KOPT-K1 (cell line): ENCODE measurements around the gene ZKSCAN5.
A peak's percentile ranks its signal among the peaks of the same experiment; 100 is the strongest.

Source experiments
- H3K27ac ChIP-seq: fragments of 200-600 bp; sonication (generic); 2 replicates; pipeline ENCODE4 v1.5.1; 2016; ENCODE audit warnings: antibody characterized with exemption, mild to moderate bottlenecking, low read depth, low read length; ENCODE audit not compliant: poor library complexity, severe bottlenecking
- H3K36me3 ChIP-seq: fragments of 200-600 bp; sonication (generic); 2 replicates; pipeline ENCODE4 v1.5.1; 2017; ENCODE audit warnings: antibody characterized with exemption, mild to moderate bottlenecking, low read length, moderate library complexity; ENCODE audit not compliant: insufficient read depth
- H3K9me3 ChIP-seq: fragments of 200-600 bp; sonication (generic); 2 replicates; pipeline ENCODE4 v1.5.1; 2017; ENCODE audit warnings: antibody characterized with exemption, low read length, mild to moderate bottlenecking; ENCODE audit not compliant: insufficient read depth, poor library complexity, severe bottlenecking

ZKSCAN5 gene

DNA sequence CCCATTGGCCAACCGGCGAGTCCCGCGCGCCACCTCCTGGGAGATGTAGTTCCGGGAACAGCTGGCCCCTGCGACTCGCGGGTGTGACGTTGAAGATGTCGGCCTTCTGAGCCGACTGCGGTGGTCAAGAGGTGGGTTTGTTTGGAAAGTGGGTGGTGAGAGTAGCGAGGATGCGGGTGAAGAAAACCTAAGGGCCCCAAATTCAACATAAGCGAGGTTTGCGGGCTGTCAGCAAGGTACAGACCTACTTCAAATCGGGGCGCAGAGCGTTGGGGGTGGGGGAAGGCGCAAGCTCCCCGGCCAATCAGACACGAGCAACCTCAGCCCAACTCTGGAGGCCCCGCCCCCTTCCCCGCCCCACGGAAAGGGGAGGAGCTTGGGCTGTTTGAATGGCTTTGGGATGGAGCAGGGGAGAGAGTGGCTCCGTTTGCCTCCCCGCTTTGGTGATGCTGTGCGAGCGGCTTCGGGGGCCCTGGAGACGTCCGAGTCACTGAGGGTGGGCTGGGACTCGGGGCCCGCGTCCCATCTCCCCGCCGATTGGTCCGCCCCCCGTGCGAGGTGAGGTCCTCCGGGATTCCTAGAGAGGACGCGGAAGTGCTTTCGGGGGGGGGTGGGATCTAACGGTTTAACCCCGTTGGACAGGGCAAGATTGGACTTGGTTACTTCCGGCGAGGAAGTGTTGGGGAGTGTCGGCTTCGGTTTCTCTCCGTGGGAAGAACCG is at the start of gene ZKSCAN5:
TSS of gene ZKSCAN5 (plus strand) at position 60 of the 721 bp plus-strand sequence. CDS start 1,383 bp downstream, outside the sequence.
- peaks cover 6% of the 10 kb centered on the region; the same call in 1 of the 2 replicates for H3K36me3 ChIP-seq
- peak within 1 kb of the TSS; percentile 87 for H3K27ac ChIP-seq
- no peaks in the 10 kb centered on the region for H3K9me3 ChIP-seq

DNA sequence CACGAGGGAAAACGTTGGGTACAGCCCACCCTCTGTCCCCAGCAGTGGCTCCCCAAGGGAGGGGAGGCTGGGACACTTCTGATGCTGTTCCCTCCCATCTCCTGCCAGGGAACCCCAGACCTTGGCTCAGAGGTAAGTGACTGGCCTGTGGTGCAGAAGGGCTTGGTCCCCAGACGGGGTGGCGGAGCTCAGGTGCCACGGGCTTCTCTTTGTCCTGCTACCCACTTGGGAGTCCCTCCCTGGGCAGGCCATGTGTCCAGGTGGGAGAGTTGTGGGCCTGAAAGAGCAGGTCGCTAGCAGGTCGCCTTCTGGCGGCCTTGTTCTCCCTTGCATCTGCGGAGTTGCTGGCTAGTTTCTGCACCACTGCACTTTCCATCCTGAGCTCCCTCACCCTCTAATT is 48.6 kb upstream of the ZKSCAN5 start:
- Histone ChIP-seq H3K27ac (no peak overlapping the region), H3K9me3 (no peaks in the 10 kb centered on the region), H3K36me3 (peaks cover 100% of the 10 kb centered on the region)

DNA sequence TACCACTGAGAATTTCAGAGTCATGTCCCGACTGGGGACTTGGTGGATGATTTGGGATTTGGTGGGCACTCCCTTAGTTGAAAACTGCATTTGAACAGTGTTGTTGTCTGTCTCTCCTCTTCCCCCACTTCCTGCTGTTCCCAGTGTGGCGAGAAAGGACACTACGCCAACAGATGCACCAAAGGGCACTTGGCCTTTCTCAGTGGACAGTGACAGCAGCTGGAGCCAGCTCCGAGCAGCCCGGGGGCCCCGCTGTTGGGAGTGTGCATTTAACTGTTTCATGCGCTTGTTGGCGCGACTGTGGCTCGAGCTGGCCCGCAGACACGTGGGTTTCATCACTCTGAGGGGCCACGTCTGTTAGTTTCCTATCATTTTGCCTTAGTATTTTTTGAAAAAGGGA is 48.2 kb upstream of the ZKSCAN5 start:
- H3K9me3 ChIP-seq = no peaks in the 10 kb centered on the region
- no peak overlapping the region for H3K27ac ChIP-seq
- peaks cover 100% of the 10 kb centered on the region for H3K36me3 ChIP-seq

DNA sequence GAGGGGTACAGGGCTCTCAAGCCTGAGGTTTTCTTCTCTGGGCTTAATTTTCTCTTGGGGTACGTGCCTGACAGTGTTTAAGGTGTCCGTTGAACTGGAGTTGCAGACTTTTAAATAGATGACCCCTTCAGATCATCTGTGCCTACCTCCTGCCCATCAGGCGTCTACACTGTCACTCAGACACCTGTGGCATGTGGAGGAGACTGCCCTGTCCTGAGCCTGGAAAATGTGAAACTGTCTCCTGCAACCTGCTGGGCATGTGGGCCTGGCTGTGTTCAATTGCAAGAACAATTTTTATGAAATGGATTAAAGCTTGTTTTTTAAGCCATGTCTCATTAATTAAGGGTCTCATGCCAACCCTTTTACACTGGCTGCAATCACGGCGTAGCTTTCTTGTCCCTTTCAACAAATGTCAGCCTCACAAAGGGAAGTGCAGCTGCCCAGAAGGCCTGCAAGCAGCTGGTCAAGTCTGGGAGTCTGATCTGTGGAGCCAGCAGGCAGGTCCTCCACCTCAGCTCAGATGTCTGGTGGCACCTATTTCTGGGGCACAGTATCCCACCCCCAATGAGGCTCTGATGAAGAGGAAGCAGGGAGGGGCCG is 47.3 kb upstream of the ZKSCAN5 start:
- Histone ChIP-seq H3K27ac (no peak overlapping the region), H3K36me3 (peaks cover 98% of the 10 kb centered on the region), H3K9me3 (no peaks in the 10 kb centered on the region)

DNA sequence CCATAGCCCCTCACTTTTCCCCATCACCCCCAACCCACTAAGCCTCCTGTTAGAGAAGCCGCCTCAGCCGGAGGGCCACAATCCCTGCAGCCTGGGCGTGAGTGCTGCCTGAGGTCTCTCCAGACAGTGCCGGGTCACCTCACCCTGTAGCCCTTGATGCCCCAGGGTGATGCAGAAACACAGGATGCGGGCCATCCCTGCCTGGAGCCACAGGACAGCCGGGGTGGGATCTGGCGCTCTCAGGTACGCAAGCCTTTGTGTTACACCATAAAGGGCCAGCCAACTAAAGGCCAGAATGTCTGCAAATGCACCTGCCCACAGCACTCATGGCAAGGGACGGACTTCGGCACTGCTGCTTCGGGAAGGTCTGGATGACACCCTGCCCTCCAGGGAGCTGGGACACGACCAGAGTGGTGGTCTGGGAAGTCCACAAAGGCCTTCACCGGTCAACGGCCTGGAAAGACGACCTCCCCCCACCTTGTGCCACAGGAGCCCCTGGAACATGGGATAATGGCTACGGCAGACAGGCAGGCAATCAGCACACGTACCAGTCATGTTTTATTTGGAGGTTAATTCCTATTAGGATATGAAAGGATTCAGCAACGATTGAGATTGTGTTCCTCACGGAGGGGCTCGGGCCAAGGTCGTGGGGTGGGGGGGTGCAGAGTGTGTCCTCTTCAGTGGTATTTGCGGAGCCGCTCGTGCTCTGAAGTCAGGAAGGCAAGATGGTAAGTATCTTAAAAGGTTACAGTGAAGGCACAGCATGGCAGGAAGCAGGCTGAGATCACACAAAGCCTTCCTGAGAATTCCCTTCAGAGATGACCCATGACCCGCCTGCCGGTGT is 46.6 kb upstream of the ZKSCAN5 start:
- Histone ChIP-seq H3K36me3 (peaks cover 97% of the 10 kb centered on the region), H3K9me3 (no peaks in the 10 kb centered on the region), H3K27ac (no peak overlapping the region)

DNA sequence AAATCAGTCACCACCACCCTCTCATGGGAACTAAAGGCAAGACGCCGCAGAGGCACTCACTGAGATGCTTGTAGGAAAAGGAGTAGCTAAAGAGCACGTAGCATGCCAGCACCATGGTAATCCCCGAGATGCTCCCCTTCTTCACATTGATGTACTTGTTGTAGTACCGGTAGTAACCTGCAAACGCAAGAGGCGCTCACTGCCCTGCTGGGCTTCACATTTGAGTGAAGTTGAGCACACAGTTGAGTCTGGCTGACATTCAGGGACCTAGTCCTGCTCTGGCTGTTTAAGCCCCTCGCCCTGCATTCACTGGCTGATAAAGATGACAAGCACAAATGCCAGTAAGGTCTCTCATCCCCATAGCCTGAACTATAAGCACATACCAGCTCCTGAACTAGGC is 45.4 kb upstream of the ZKSCAN5 start:
- H3K27ac ChIP-seq = no peak overlapping the region
- no peaks in the 10 kb centered on the region for H3K9me3 ChIP-seq
- H3K36me3 ChIP-seq = peaks cover 92% of the 10 kb centered on the region

DNA sequence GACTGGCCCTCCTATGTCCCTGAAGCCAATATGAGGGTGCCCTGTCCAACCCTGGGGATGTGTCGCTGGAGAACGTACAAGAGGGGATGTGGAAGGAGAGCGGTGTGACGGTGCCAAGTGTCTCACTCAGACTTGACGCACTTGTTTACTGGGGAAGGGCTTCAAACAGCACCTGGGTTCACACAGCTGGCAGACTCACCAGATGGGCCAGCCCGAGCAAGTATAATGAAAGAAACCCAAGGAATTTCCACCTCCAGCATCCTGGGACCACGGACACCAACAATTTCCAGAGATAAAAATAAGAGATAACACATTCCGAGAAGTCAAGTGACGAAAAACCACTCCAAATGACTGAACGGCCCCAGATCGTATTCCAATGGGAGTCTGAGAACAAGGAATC is 43.8 kb upstream of the ZKSCAN5 start:
- no peak overlapping the region for H3K27ac ChIP-seq
- no peaks in the 10 kb centered on the region for H3K9me3 ChIP-seq
- H3K36me3 ChIP-seq = peaks cover 79% of the 10 kb centered on the region

DNA sequence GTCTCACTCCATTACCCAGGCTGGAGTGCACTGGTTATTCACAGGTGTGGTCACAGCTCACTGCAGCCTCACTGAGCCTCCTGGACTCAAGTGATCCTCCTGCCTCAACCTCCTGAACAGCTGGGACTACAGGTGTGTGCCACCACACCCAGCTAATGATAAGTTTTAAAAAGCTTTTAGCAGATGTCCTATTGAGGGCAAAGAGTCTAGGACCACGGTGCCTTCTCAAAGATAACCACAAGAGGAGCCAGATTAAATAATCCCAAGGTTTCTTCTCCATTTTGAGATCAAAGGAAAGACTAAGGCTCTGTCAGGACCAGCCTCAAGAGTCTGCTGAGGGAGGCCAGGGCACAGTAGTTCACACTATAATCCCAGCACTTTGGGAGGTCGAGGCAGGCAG is 43.2 kb upstream of the ZKSCAN5 start:
- Histone ChIP-seq H3K36me3 (peaks cover 74% of the 10 kb centered on the region), H3K9me3 (no peaks in the 10 kb centered on the region), H3K27ac (no peak overlapping the region)

DNA sequence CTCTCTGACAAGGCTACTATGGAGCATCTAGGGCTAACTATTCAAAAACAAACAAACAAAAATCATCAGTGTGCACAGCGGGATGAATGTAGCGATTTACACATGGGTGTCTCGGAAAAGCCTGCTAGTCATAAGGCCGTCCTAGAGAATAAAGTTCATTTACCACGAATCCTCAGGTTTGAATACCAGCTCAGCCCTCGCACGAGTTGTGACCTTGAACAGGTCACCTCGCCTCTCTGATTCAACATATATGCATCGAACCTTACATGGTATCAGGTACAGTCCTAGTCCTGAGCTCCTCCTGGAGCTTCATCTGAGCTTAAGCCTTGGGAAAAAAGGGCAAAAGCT is 39.1 kb upstream of the ZKSCAN5 start:
- Histone ChIP-seq H3K36me3 (peaks cover 32% of the 10 kb centered on the region), H3K9me3 (no peaks in the 10 kb centered on the region), H3K27ac (peak overlapping the region; percentile 80)

DNA sequence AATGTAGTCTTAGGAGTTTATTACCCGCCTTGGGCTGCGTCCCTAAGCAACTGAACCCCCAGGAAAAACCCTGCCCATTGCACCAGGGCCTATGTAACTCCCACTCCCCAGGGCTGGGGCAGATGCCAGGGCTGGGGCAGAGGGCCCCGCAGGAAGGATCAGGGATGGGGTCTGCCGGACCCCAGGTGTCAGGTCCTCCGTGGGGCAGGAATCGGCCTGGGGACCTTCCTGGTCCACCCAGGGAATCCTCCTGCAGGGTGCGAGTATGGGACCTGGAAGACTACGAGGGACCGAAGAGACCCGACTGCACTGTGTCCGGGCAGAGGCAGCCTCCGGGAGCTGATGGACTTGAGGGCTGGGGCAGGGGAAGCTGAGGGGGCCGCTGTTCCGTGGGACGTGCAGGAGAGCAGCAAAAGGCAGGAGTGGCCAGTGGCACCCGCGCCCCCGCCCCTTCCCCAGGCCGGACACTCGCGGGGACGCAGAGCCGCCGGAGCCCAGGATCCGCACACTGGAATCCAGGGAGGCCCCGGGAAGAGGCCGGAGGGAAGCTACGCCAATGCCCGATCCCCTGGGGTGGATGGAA is 36.0 kb upstream of the ZKSCAN5 start:
- H3K9me3 ChIP-seq = no peaks in the 10 kb centered on the region
- peaks cover 8% of the 10 kb centered on the region; the same call in 1 of the 2 replicates for H3K36me3 ChIP-seq
- no peak overlapping the region for H3K27ac ChIP-seq

DNA sequence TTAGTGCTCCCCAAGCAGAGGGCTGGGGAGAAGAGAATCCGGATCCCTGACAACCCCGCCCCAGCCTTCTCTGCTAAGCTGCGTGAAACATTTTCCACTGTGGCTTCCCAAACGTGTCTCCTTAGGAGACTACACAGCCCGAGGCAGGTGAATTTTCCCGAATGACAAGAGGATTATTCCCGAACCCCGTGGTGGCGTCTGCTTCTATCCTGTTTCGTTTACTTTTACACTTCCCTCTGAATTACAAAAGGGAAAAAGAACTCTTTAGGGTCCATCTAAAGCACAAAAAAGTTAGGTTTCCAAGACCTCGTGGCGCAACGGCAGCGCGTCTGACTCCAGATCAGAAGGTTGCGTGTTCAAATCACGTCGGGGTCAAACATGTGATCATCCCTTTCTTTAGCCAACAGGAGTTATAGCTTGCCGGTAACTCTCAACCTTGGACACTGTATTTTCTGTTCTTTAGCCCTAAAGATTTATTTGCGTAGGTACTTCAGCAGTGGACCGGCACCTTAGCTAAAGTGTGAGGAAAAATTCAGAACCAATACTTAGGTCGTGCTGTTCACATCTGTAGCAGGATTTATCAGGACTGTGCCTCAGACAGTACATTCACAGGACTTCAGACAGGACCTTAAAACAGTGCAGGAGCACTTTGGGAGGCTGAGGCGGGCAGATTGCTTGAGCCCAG is 34.9 kb upstream of the ZKSCAN5 start:
- Histone ChIP-seq H3K27ac (no peak overlapping the region), H3K9me3 (no peaks in the 10 kb centered on the region), H3K36me3 (no peaks in the 10 kb centered on the region)

DNA sequence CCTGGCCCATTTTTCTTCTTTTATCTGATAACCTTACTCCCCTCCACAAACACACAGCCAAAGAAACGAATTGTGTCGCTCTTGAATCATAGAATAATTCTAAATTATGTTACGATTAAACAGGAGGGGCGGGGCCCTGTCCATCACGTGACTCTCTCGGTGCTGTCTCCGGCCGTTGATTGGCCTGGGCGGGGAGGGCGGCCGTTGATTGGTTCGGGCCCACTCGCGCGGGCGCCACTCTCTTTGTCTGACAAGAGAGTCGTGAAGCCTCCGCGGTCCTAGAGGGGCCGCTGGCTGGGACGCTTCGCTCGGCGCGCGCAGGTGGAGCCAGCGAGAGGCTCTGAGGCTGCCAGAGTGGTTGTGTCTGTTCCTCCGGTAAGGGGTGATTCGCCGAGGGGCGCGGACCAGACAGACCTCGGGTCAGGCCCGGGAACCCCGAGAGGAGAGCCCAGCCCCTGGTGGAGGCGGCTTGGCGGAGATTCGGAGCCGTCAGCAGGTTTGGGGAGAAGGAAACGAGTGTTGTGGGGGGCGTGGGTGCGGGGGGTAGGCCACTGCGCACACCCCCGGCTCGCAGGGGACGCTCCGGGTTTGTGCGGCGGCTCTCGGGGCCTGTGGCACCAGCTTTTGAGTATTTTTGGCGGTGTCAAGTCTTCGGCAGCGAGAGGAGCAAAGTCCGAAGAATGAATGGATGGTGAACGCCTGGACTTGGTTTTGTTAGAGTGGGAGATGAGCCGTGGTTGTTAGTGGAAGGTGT is 31.7 kb upstream of the ZKSCAN5 start, which contains the start of gene ZNF789:
TSS of gene ZNF789 (plus strand) at position 330 of the 754 bp plus-strand sequence. CDS start 3,567 bp downstream, outside the sequence.
- no peaks in the 10 kb centered on the region for H3K9me3 ChIP-seq

DNA sequence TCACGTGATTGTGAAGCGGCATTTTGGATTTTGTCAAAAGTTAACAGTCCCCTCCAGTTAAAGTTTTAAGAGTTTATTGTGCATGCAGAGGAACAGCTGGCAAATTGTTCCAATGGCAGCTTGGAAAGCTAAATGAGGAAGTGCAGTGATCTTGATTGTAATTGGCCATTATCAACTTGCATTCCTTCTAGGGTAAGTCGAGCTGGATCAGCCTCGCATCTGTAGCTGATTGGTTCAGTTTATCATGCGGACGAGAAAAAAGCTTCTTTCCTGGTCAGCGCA is 31.2 kb upstream of the ZKSCAN5 start:
- no peaks in the 10 kb centered on the region for H3K9me3 ChIP-seq
- H3K36me3 ChIP-seq = peaks cover 31% of the 10 kb centered on the region
- H3K27ac ChIP-seq = peak overlapping the region; percentile 68

More for the DNA sequence above, 31.7 kb upstream of the ZKSCAN5 start, which contains the start of gene ZNF789:
- H3K36me3 ChIP-seq = peaks cover 26% of the 10 kb centered on the region
- H3K27ac ChIP-seq = peak within 1 kb of the TSS; percentile 68

DNA sequence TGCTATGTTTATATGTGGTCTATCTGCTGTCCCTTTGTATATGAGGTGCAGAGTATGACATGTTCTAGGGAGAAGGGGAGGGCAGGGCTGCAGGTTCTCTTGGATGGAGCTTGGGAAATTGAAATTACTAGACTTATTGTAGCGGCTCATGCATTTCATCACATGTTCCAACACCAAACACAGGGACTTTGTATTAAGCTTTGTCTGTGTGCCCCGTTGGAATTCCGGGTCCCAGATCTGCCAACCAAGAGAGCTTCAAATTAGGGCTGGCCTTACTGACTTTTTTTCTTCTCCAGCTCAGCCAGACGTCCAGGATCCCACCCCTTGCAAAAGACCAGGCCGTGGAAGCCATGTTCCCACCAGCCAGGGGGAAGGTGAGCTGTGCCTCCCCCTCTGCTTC is 28.4 kb upstream of the ZKSCAN5 start:
- Histone ChIP-seq H3K27ac (no peak overlapping the region), H3K36me3 (peaks cover 59% of the 10 kb centered on the region), H3K9me3 (no peaks in the 10 kb centered on the region)
